ENCODE measurements around the gene CFD.

Gene CFD

DNA sequence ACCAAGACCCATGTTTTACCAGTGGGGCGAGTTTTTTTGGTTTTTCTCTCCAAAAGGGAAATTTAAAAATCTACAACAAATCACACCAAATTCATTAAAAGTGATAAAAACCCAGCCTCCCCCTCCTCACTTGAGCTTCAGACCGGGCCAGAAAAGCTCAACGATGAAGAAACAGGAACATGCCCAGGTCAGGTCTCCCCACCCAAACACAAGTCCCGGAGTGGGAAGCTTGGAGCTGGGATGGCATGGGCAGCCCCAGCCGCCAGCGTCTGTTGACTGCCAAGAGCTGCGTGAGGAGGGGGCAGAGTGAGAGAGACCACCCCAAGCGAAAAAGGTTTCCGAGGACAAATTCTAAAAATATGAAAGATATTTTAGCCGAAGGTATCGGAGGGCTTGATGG lies 37.5 kb downstream of the CFD start:
- Histone ChIP-seq H3K9me3 (ENCODE audit: control insufficient read depth, insufficient read depth, low read depth, low read length) (no peaks in the 10 kb centered on the region), H3K36me3 (ENCODE audit: control insufficient read depth in 2 of 2, insufficient read depth in 1 of 2, low read length in 2 of 2) (peaks cover 0 to 15% of the 10 kb centered on the region in 2 experiments; a peak in 1 of 3 replicates), H3K27ac (ENCODE audit: extremely low read depth, low read depth, low read length) (no peak overlapping the region), H3K4me3 (ENCODE audit: low read depth, low read length) (no peak overlapping the region), H3K4me1 (ENCODE audit: control insufficient read depth, insufficient read depth, low read length) (no peaks in the 10 kb centered on the region)
- ChIA-PET CTCF (no interaction called here), POLR2A (interaction anchor here (1.7 kb wide), 1 partner anchor 12 kb away, joined by 8 read pairs; no protein-coding TSS in a partner anchor)
- TF ChIP-seq, protein P1, sequence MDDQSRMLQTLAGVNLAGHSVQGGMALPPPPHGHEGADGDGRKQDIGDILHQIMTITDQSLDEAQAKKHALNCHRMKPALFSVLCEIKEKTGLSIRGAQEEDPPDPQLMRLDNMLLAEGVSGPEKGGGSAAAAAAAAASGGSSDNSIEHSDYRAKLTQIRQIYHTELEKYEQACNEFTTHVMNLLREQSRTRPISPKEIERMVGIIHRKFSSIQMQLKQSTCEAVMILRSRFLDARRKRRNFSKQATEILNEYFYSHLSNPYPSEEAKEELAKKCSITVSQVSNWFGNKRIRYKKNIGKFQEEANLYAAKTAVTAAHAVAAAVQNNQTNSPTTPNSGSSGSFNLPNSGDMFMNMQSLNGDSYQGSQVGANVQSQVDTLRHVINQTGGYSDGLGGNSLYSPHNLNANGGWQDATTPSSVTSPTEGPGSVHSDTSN (CRISPR knock-in tag; IDR thresholded peaks at IDR 0.05) = no peak
- TF ChIP-seq ELK4 (IDR thresholded peaks at IDR 0.05; ENCODE audit: borderline replicate concordance, low read depth, low read length) = no peak
- TF ChIP-seq, protein P2, sequence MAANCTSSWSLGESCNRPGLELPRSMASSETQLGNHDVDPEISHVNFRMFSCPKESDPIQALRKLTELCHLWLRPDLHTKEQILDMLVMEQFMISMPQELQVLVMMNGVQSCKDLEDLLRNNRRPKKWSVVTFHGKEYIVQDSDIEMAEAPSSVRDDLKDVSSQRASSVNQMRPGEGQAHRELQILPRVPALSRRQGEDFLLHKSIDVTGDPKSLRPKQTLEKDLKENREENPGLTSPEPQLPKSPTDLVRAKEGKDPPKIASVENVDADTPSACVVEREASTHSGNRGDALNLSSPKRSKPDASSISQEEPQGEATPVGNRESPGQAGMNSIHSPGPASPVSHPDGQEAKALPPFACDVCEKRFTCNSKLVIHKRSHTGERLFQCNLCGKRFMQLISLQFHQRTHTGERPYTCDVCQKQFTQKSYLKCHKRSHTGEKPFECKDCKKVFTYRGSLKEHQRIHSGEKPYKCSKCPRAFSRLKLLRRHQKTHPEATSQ (tag by site-specific recombination; IDR thresholded peaks at IDR 0.05) = no peak
- no peak for TF ChIP-seq ZNF529 (tag by site-specific recombination; IDR thresholded peaks at IDR 0.05; ENCODE audit: insufficient replicate concordance)
- TF ChIP-seq ZFP69B (tag by site-specific recombination; IDR thresholded peaks at IDR 0.05) = no peak
- no peak for TF ChIP-seq ZNF626 (tag by site-specific recombination; IDR thresholded peaks at IDR 0.05)
- no peak for TF ChIP-seq ZNF274 (IDR thresholded peaks at IDR 0.05; ENCODE audit: low read length)
- no peak for TF ChIP-seq ZNF274 (tag by site-specific recombination; IDR thresholded peaks at IDR 0.05; ENCODE audit: borderline replicate concordance)
- no peak for TF ChIP-seq ZNF571 (tag by site-specific recombination; IDR thresholded peaks at IDR 0.05)
- no peak for TF ChIP-seq ZEB2 (tag by site-specific recombination; IDR thresholded peaks at IDR 0.05)
- TF ChIP-seq, protein P3, sequence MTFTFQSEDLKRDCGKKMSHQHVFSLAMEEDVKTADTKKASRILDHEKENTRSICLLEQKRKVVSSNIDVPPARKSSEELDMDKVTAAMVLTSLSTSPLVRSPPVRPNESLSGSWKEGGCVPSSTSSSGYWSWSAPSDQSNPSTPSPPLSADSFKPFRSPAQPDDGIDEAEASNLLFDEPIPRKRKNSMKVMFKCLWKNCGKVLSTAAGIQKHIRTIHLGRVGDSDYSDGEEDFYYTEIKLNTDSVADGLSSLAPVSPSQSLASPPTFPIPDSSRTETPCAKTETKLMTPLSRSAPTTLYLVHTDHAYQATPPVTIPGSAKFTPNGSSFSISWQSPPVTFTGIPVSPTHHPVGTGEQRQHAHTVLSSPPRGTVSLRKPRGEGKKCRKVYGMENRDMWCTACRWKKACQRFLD (tag by site-specific recombination; IDR thresholded peaks at IDR 0.05) = no peak
- TF ChIP-seq ZNF391 (tag by site-specific recombination; IDR thresholded peaks at IDR 0.05; ENCODE audit: borderline replicate concordance, low read depth) = no peak
- TF ChIP-seq MYNN (tag by site-specific recombination; IDR thresholded peaks at IDR 0.05; ENCODE audit: borderline replicate concordance) = no peak

DNA sequence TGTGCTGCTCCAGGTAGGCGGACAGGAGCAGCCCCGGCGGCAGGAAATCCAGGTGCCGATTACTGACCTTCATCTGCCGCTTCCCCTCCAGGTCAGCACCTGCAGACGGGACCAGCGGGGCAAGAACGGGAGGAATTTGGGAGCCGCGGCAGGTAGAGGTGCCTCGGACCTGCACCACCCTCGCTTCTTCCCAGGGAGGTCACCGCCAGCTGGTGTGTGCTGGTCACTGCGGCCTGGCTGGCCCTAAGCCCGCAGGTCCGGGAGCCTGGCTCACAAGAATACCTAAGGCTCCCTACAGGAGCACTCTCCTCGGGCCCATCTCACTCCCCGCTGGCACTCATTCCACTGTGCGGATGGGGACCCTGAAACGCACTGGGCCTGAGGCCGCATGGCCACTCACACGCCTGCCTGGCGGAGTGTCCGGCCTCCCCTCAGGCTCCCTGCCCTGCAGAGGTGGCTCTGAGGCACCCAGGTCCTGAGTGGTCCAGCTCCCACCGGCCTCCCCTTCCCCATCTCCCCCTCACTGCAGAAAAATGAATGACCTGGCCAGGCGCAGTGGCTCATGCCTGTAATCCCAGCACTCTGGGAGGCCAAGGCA lies 38.1 kb downstream of the CFD start:
- peaks cover 0 to 15% of the 10 kb centered on the region in 2 experiments; a peak in 1 of 3 replicates for H3K36me3 ChIP-seq (ENCODE audit: control insufficient read depth in 2 of 2, insufficient read depth in 1 of 2, low read length in 2 of 2)
- H3K4me1 ChIP-seq (ENCODE audit: control insufficient read depth, insufficient read depth, low read length) = no peaks in the 10 kb centered on the region
- no peak overlapping the region for H3K27ac ChIP-seq (ENCODE audit: extremely low read depth, low read depth, low read length)
- no peak overlapping the region for H3K4me3 ChIP-seq (ENCODE audit: low read depth, low read length)
- ChIA-PET POLR2A (interaction anchor here (0.6 to 1.7 kb wide), 2 partner anchors 11 to 27 kb away, joined by 3 to 8 read pairs; no protein-coding TSS in a partner anchor), CTCF (no interaction called here)
- no peaks in the 10 kb centered on the region for H3K9me3 ChIP-seq (ENCODE audit: control insufficient read depth, insufficient read depth, low read depth, low read length)
- TF ChIP-seq ZXDB (tag by site-specific recombination; IDR thresholded peaks at IDR 0.05) = no peak
- no peak for TF ChIP-seq GLIS1 (tag by site-specific recombination; IDR thresholded peaks at IDR 0.05)
- no peak for TF ChIP-seq ZNF555 (tag by site-specific recombination; conservative IDR thresholded peaks at IDR 0.05)
- TF ChIP-seq OSR2 (tag by site-specific recombination; IDR thresholded peaks at IDR 0.05) = no peak
- no peak for TF ChIP-seq ZEB2 (tag by site-specific recombination; IDR thresholded peaks at IDR 0.05)
- no peak for TF ChIP-seq ZNF776 (tag by site-specific recombination; IDR thresholded peaks at IDR 0.05; ENCODE audit: borderline replicate concordance)
- TF ChIP-seq, protein P4, sequence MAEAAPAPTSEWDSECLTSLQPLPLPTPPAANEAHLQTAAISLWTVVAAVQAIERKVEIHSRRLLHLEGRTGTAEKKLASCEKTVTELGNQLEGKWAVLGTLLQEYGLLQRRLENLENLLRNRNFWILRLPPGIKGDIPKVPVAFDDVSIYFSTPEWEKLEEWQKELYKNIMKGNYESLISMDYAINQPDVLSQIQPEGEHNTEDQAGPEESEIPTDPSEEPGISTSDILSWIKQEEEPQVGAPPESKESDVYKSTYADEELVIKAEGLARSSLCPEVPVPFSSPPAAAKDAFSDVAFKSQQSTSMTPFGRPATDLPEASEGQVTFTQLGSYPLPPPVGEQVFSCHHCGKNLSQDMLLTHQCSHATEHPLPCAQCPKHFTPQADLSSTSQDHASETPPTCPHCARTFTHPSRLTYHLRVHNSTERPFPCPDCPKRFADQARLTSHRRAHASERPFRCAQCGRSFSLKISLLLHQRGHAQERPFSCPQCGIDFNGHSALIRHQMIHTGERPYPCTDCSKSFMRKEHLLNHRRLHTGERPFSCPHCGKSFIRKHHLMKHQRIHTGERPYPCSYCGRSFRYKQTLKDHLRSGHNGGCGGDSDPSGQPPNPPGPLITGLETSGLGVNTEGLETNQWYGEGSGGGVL (tag by site-specific recombination; IDR thresholded peaks at IDR 0.05) = no peak
- no peak for TF ChIP-seq ZNF791 (tag by site-specific recombination; IDR thresholded peaks at IDR 0.05)
- TF ChIP-seq GLIS2 (tag by site-specific recombination; IDR thresholded peaks at IDR 0.05) = no peak
- TF ChIP-seq, protein P5, sequence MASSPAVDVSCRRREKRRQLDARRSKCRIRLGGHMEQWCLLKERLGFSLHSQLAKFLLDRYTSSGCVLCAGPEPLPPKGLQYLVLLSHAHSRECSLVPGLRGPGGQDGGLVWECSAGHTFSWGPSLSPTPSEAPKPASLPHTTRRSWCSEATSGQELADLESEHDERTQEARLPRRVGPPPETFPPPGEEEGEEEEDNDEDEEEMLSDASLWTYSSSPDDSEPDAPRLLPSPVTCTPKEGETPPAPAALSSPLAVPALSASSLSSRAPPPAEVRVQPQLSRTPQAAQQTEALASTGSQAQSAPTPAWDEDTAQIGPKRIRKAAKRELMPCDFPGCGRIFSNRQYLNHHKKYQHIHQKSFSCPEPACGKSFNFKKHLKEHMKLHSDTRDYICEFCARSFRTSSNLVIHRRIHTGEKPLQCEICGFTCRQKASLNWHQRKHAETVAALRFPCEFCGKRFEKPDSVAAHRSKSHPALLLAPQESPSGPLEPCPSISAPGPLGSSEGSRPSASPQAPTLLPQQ (tag by site-specific recombination; IDR thresholded peaks at IDR 0.05) = no peak
- TF ChIP-seq ZFP41 (tag by site-specific recombination; IDR thresholded peaks at IDR 0.05; ENCODE audit: borderline replicate concordance) = no peak
- TF ChIP-seq, protein P2 (tag by site-specific recombination; IDR thresholded peaks at IDR 0.05) = no peak
- TF ChIP-seq ZNF394 (tag by site-specific recombination; IDR thresholded peaks at IDR 0.05; ENCODE audit: borderline replicate concordance) = no peak
- no peak for TF ChIP-seq RBAK (tag by site-specific recombination; IDR thresholded peaks at IDR 0.05)
